WTC11 (cell line): ENCODE data around the gene FBXO7.

ENCODE experiments used
- ATF2 ChIP-seq: sonication (generic); formaldehyde crosslinking; IDR thresholded peaks from 2 replicates; pipeline ENCODE4 v1.8.1; 2022; ENCODE audit warnings: low read depth, missing genetic modification reagents, borderline replicate concordance
- CTCF ChIP-seq: fragments of 200-600 bp; IDR thresholded peaks from 2 replicates; pipeline ENCODE4 v1.8.0; 2022; ENCODE audit warnings: antibody characterized with exemption
- NFYB ChIP-seq: sonication (generic); formaldehyde crosslinking; conservative IDR thresholded peaks from 2 replicates; pipeline ENCODE4 v1.8.0; 2022; ENCODE audit warnings: low read depth, missing genetic modification reagents
- USF2 ChIP-seq: sonication (generic); formaldehyde crosslinking; IDR thresholded peaks from 2 replicates; pipeline ENCODE4 v1.8.1; 2023; ENCODE audit warnings: mild to moderate bottlenecking, missing genetic modification reagents, moderate library complexity
- ZNF317 ChIP-seq: sonication (generic); formaldehyde crosslinking; IDR thresholded peaks from 2 replicates; pipeline ENCODE4 v1.8.1; 2023; ENCODE audit warnings: low read depth, mild to moderate bottlenecking, moderate library complexity, missing genetic modification reagents, borderline replicate concordance
- ZNF512 ChIP-seq: sonication (generic); formaldehyde crosslinking; IDR thresholded peaks from 2 replicates; pipeline ENCODE4 v1.8.1; 2022; ENCODE audit warnings: missing genetic modification reagents, borderline replicate concordance

GRCh38 chr22:32518381-32518780, 43.8 kb downstream of the FBXO7 start:
- TF ChIP-seq CTCF, result no peak
- no peak for TF ChIP-seq USF2
- TF ChIP-seq ATF2 (CRISPR knock-in tag), result no peak
- TF ChIP-seq NFYB (CRISPR knock-in tag), result no peak
- no peak for TF ChIP-seq ZNF512 (CRISPR knock-in tag)
- no peak for TF ChIP-seq ZNF317
